K562 (cell line): ENCODE data around the gene POMT1. TPM values are rescaled to one million over a fixed set of nuclear protein-coding genes. Genes with fewer than 3 reads are reported as not detected.
A peak's percentile ranks its signal among the peaks of the same experiment; 100 is the strongest.

Source experiments
- ARID2 ChIP-seq: fragments of 450-650 bp; IDR thresholded peaks from 2 replicates; pipeline ENCODE4 v1.6.1; 2017; ENCODE audit warnings: antibody characterized with exemption, mild to moderate bottlenecking
- FOXJ2 ChIP-seq: fragments of 200-800 bp; sonication (Bioruptor generic); IDR thresholded peaks from 2 replicates; pipeline ENCODE4 v1.6.1; 2016; ENCODE audit warnings: missing genetic modification characterization, missing compliant biosample characterization
- KAT8 ChIP-seq: fragments of 450-650 bp; IDR thresholded peaks from 2 replicates; pipeline ENCODE4 v1.6.1; 2016; ENCODE audit warnings: low read depth, mild to moderate bottlenecking
- KLF10 ChIP-seq: fragments of 250-450 bp; sonication (Bioruptor Pico); IDR thresholded peaks from 2 replicates; pipeline ENCODE4 v1.6.1; 2021; ENCODE audit warnings: matching md5 sums
- L3MBTL2 ChIP-seq: fragments of 450-650 bp; IDR thresholded peaks from 2 replicates; pipeline ENCODE4 v1.6.1; 2016; ENCODE audit warnings: mild to moderate bottlenecking, moderate library complexity
- NR2C2 ChIP-seq, 2 experiments: fragments of 200-800 bp in 1 of 2; sonication (Bioruptor generic) in 1 of 2; sonication (generic) in 1 of 2; formaldehyde crosslinking in 1 of 2; IDR thresholded peaks; 2 replicates each; pipeline versions ENCODE4 v1.6.1 to v1.8.0; 2016 to 2022; ENCODE audit warnings: mild to moderate bottlenecking in 1 of 2, missing compliant biosample characterization in 1 of 2, missing genetic modification characterization in 1 of 2, missing genetic modification reagents in 1 of 2
- PCBP2 ChIP-seq: fragments of 200-400 bp; formaldehyde crosslinking; IDR thresholded peaks from 2 replicates; pipeline ENCODE4 v1.6.1; 2018; ENCODE audit warnings: low read length, low read depth, mild to moderate bottlenecking, moderate library complexity; ENCODE audit not compliant: poor library complexity, severe bottlenecking
- PRPF4 ChIP-seq: fragments of 200-400 bp; formaldehyde crosslinking; IDR thresholded peaks from one replicate; pipeline ENCODE4 v1.6.1; 2017; ENCODE audit warnings: low read length, low read depth, mild to moderate bottlenecking; ENCODE audit not compliant: insufficient read depth, poor library complexity, severe bottlenecking
- SIN3B ChIP-seq: fragments of 450-650 bp; IDR thresholded peaks from 2 replicates; pipeline ENCODE4 v1.6.1; 2017; ENCODE audit warnings: low read depth, mild to moderate bottlenecking, moderate library complexity
- THAP12 ChIP-seq: fragments of 250-450 bp; sonication (Bioruptor Pico); IDR thresholded peaks from 2 replicates; pipeline ENCODE4 v1.9.0; 2021; ENCODE audit warnings: mild to moderate bottlenecking, inconsistent platforms
- TSHZ1 ChIP-seq: fragments of 250-450 bp; sonication (Bioruptor Pico); IDR thresholded peaks from 2 replicates; pipeline ENCODE4 v1.4.0; 2020; ENCODE audit warnings: mild to moderate bottlenecking, moderate library complexity
- ZBTB33 ChIP-seq: sonication (generic); formaldehyde crosslinking; IDR thresholded peaks from 2 replicates; pipeline ENCODE4 v1.8.1; 2023; ENCODE audit warnings: mild to moderate bottlenecking, missing genetic modification reagents
- ZNF134 ChIP-seq: fragments of 250-450 bp; sonication (Bioruptor Pico); conservative IDR thresholded peaks from 2 replicates; pipeline ENCODE4 v1.4.0; 2020
- ZNF175 ChIP-seq: fragments of 200-800 bp; sonication (Bioruptor generic); IDR thresholded peaks from 2 replicates; pipeline ENCODE4 v1.6.1; 2016; ENCODE audit warnings: low read depth, mild to moderate bottlenecking, missing genetic modification characterization, missing compliant biosample characterization
- ZNF639 ChIP-seq, 2 experiments: fragments of 200-800 bp in 1 of 2; sonication (Bioruptor generic) in 1 of 2; sonication (generic) in 1 of 2; formaldehyde crosslinking in 1 of 2; IDR thresholded peaks in 1 of 2; conservative IDR thresholded peaks in 1 of 2; 2 replicates each; pipeline versions ENCODE4 v1.5.0 to v1.6.1; 2016 to 2020; ENCODE audit warnings: missing compliant biosample characterization in 1 of 2, missing genetic modification characterization in 1 of 2, missing genetic modification reagents in 1 of 2
- polyA plus RNA-seq, 8 experiments: library from polyadenylated mRNA; depleted of rRNA in 4 of 8; stranded (reverse) in 5 of 8; unstranded in 3 of 8; fragments of >200 nt; fragmentation: Nextera tagmentation in 2 of 8; fragmentation: Illumina TruSeq in 1 of 8; extraction: Ambion mirVana in 2 of 8; extraction: Trizol in 1 of 8; gene quantifications; 2 replicates each; pipeline versions ENCODE4 v1.2.1 to v1.2.3, GENCODE V29; 2011 to 2014; ENCODE audit warnings: inconsistent platforms in 1 of 8, missing spikeins in 1 of 8
- total RNA-seq, 7 experiments: library from RNA; depleted of rRNA in 6 of 7; stranded (reverse); fragments of >200 nt in 6 of 7; fragmentation: Illumina TruSeq in 2 of 7; extraction: Trizol in 2 of 7; gene quantifications; 2 replicates each; pipeline versions ENCODE4 v1.2.1 to v1.2.3, GENCODE V29; 2011 to 2021; ENCODE audit warnings: low replicate concordance in 1 of 7

The POMT1 gene
- total and polyA plus RNA-seq, 9 of the 15 experiments (the other 6 are each of a cell fraction or from before 2014, with no cell fraction given): 1.8 to 23.5 (median 14.6) TPM

- TF ChIP-seq KLF10 (no peak), TSHZ1 (CRISPR knock-in tag) (no peak), ZNF639 (CRISPR knock-in tag; conservative IDR thresholded peaks at IDR 0.05 in 1 of 2, IDR thresholded peaks at IDR 0.05 in 1 of 2) (no peak), PCBP2 (no peak), KAT8 (no peak), SIN3B (peak; percentile 21; the same call in 1 of the 2 replicates), FOXJ2 (no peak), NR2C2 (CRISPR knock-in tag; IDR thresholded peaks at IDR 0.05) (peak; percentile 98), NR2C2 (tag; IDR thresholded peaks at IDR 0.05) (peak; percentile 100), THAP12 (no peak), ZNF175 (CRISPR knock-in tag) (0 out of 2 replicates have a peak, but pooled peaks have one; percentile 41), PRPF4 (peak; percentile 43), ZNF134 (CRISPR knock-in tag) (no peak), ARID2 (no peak), L3MBTL2 (peak; percentile 49; the same call in 1 of the 2 replicates), ZBTB33 (CRISPR knock-in tag) (peak; percentile 89)
These were observed 28.5 kb downstream of the POMT1 start, which contains the start of gene UCK1 (continued) for GRCh38 chr9:131530920-131531832.
